ENCODE results near the gene CES2. TPM values are rescaled to one million over a fixed set of nuclear protein-coding genes. Genes with fewer than 3 reads are reported as not detected.

CES2 gene
- total and polyA plus RNA-seq, 10 of the 15 experiments (the other 5 are each of a cell fraction or from before 2014, with no cell fraction given), result 1.6 to 33.7 (median 21.0) TPM

DNA sequence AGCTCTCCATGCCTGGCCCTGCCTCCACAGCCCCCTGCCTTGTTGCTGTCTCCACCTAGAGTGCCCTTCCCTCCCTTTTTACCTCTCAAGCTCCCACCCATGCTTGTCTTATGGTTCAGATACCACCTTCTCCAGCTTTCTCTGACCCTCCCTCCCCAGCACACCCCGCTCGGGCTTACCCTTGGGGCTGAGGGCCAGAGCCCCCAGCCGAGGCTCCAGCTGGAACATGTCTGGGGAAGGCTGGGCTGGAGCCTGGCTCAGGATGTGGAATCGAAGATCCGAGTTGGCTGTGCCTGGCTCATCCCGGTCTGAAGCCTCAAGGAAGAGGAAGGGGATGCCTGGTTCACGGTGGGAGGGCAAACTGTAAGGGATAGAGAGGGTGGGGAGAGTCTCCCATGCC is 20.3 kb upstream of the CES2 start:
- BruUV-seq (replicated peaks), result no TSS peak
- POLR2A ChIA-PET, result no interaction called here
- RAD21 ChIA-PET (ENCODE audit: unreplicated experiment), result no interaction called here

More for the DNA sequence above, 20.3 kb upstream of the CES2 start:
- Histone ChIP-seq H3K27me3 (replicated peaks in 1 of 2; ENCODE audit: control insufficient read depth in 2 of 2, insufficient read depth in 2 of 2, low read length in 1 of 2) (peaks cover 0 to 3% of the 10 kb centered on the region in 2 experiments; a peak in 1 of 4 replicates), H3K4me1 (ENCODE audit: control insufficient read depth, insufficient read depth, low read length) (no peaks in the 10 kb centered on the region), H3K79me2 (ENCODE audit: control insufficient read depth, insufficient read depth, low read length) (no peaks in the 10 kb centered on the region), H3K4me3 (no peak overlapping the region), H3K4me2 (ENCODE audit: control insufficient read depth, insufficient read depth) (no peak overlapping the region), H2AFZ (ENCODE audit: control insufficient read depth, low read depth, low read length) (no peak overlapping the region), H3K9me3 (replicated peaks; ENCODE audit: control insufficient read depth, insufficient read depth, low read length) (no peaks in the 10 kb centered on the region), H3K9ac (ENCODE audit: control insufficient read depth, insufficient read depth, low read length) (no peak overlapping the region), H3K27ac (ENCODE audit: control insufficient read depth, insufficient read depth) (no peak overlapping the region), H4K20me1 (ENCODE audit: control insufficient read depth, insufficient read depth) (no peaks in the 10 kb centered on the region), H3K36me3 (ENCODE audit: control insufficient read depth in 2 of 2, insufficient read depth in 2 of 2, low read length in 1 of 2) (no peaks in the 10 kb centered on the region)
- in situ Hi-C loops (cut with MboI), result no loop called here
- TF ChIP-seq HDAC6 (IDR thresholded peaks at IDR 0.05; ENCODE audit: unreplicated experiment), result no peak
- no peak for TF ChIP-seq JUNB (IDR thresholded peaks at IDR 0.05)
- no peak for TF ChIP-seq NFYA (IDR thresholded peaks at IDR 0.05; ENCODE audit: borderline replicate concordance, low read depth, low read length)
- TF ChIP-seq, protein P1, sequence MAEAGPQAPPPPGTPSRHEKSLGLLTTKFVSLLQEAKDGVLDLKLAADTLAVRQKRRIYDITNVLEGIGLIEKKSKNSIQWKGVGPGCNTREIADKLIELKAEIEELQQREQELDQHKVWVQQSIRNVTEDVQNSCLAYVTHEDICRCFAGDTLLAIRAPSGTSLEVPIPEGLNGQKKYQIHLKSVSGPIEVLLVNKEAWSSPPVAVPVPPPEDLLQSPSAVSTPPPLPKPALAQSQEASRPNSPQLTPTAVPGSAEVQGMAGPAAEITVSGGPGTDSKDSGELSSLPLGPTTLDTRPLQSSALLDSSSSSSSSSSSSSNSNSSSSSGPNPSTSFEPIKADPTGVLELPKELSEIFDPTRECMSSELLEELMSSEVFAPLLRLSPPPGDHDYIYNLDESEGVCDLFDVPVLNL (IDR thresholded peaks at IDR 0.05; ENCODE audit: low read depth, low read length), result no peak
- TF ChIP-seq FOXK2 (IDR thresholded peaks at IDR 0.05), result no peak
- TF ChIP-seq, protein P2, sequence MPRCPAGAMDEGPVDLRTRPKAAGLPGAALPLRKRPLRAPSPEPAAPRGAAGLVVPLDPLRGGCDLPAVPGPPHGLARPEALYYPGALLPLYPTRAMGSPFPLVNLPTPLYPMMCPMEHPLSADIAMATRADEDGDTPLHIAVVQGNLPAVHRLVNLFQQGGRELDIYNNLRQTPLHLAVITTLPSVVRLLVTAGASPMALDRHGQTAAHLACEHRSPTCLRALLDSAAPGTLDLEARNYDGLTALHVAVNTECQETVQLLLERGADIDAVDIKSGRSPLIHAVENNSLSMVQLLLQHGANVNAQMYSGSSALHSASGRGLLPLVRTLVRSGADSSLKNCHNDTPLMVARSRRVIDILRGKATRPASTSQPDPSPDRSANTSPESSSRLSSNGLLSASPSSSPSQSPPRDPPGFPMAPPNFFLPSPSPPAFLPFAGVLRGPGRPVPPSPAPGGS (IDR thresholded peaks at IDR 0.05; ENCODE audit: borderline replicate concordance, insufficient read depth, low read depth, low read length, poor library complexity, severe bottlenecking), result no peak
- TF ChIP-seq, protein P3, sequence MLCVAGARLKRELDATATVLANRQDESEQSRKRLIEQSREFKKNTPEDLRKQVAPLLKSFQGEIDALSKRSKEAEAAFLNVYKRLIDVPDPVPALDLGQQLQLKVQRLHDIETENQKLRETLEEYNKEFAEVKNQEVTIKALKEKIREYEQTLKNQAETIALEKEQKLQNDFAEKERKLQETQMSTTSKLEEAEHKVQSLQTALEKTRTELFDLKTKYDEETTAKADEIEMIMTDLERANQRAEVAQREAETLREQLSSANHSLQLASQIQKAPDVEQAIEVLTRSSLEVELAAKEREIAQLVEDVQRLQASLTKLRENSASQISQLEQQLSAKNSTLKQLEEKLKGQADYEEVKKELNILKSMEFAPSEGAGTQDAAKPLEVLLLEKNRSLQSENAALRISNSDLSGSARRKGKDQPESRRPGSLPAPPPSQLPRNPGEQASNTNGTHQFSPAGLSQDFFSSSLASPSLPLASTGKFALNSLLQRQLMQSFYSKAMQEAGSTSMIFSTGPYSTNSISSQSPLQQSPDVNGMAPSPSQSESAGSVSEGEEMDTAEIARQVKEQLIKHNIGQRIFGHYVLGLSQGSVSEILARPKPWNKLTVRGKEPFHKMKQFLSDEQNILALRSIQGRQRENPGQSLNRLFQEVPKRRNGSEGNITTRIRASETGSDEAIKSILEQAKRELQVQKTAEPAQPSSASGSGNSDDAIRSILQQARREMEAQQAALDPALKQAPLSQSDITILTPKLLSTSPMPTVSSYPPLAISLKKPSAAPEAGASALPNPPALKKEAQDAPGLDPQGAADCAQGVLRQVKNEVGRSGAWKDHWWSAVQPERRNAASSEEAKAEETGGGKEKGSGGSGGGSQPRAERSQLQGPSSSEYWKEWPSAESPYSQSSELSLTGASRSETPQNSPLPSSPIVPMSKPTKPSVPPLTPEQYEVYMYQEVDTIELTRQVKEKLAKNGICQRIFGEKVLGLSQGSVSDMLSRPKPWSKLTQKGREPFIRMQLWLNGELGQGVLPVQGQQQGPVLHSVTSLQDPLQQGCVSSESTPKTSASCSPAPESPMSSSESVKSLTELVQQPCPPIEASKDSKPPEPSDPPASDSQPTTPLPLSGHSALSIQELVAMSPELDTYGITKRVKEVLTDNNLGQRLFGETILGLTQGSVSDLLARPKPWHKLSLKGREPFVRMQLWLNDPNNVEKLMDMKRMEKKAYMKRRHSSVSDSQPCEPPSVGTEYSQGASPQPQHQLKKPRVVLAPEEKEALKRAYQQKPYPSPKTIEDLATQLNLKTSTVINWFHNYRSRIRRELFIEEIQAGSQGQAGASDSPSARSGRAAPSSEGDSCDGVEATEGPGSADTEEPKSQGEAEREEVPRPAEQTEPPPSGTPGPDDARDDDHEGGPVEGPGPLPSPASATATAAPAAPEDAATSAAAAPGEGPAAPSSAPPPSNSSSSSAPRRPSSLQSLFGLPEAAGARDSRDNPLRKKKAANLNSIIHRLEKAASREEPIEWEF (IDR thresholded peaks at IDR 0.05; ENCODE audit: insufficient replicate concordance, low read depth, low read length), result no peak
- TF ChIP-seq POLR2A (IDR thresholded peaks at IDR 0.05; ENCODE audit: low read depth, low read length), result no peak
- TF ChIP-seq, protein P4, sequence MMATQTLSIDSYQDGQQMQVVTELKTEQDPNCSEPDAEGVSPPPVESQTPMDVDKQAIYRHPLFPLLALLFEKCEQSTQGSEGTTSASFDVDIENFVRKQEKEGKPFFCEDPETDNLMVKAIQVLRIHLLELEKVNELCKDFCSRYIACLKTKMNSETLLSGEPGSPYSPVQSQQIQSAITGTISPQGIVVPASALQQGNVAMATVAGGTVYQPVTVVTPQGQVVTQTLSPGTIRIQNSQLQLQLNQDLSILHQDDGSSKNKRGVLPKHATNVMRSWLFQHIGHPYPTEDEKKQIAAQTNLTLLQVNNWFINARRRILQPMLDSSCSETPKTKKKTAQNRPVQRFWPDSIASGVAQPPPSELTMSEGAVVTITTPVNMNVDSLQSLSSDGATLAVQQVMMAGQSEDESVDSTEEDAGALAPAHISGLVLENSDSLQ (IDR thresholded peaks at IDR 0.05), result no peak
- TF ChIP-seq, protein P5, sequence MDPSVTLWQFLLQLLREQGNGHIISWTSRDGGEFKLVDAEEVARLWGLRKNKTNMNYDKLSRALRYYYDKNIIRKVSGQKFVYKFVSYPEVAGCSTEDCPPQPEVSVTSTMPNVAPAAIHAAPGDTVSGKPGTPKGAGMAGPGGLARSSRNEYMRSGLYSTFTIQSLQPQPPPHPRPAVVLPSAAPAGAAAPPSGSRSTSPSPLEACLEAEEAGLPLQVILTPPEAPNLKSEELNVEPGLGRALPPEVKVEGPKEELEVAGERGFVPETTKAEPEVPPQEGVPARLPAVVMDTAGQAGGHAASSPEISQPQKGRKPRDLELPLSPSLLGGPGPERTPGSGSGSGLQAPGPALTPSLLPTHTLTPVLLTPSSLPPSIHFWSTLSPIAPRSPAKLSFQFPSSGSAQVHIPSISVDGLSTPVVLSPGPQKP (IDR thresholded peaks at IDR 0.05; ENCODE audit: low read depth, low read length), result no peak
- no peak for TF ChIP-seq POU2F2 (IDR thresholded peaks at IDR 0.05; ENCODE audit: borderline replicate concordance, low read depth, low read length)
- ATAC-seq (no peak), DNase-seq (ENCODE audit: low read depth, low spot score) (no peak), FAIRE-seq (no peak)
- SMC1A ChIA-PET (ENCODE audit: uncharacterized antibody, unreplicated experiment), result no interaction called here
- WGBS (ENCODE audit: insufficient coverage, insufficient replicate concordance, low lambda C conversion rate, missing lambda C conversion rate), result 20% methylated on average over 7 of the region's 7 CpGs
- CTCF ChIA-PET, result interaction anchor here (1.0 kb wide), 1 partner anchor 20 kb away, joined by 3 read pairs; no protein-coding TSS in a partner anchor
- intact Hi-C loops (cut with micrococcal nuclease; ENCODE audit: unreplicated experiment), result no loop called here
